PFSK-1 (cell line): Measurements from ENCODE around the gene YWHAQ.
A peak's percentile ranks its signal among the peaks of the same experiment; 100 is the strongest.

Source experiments
- FOXP2 ChIP-seq: optimal IDR thresholded peaks from 2 replicates; pipeline ENCODE3; 2011; ENCODE audit warnings: borderline replicate concordance, control low read depth, inconsistent platforms; ENCODE audit not compliant: insufficient read depth; ENCODE audit errors: extremely low read length, extremely low read depth
- POLR2AphosphoS5 ChIP-seq: IDR thresholded peaks from 2 replicates; pipeline ENCODE4 v1.6.1; 2012; ENCODE audit warnings: low read depth, mild to moderate bottlenecking, control low read depth, low read length, moderate library complexity
- SIN3A ChIP-seq: IDR thresholded peaks from 2 replicates; pipeline ENCODE4 v1.6.1; 2012; ENCODE audit warnings: mild to moderate bottlenecking, low read length, moderate library complexity, borderline replicate concordance; ENCODE audit not compliant: insufficient read depth
- TAF1 ChIP-seq: IDR thresholded peaks from 2 replicates; pipeline ENCODE4 v1.6.1; 2012; ENCODE audit warnings: low read length, control low read depth, borderline replicate concordance; ENCODE audit not compliant: insufficient read depth
- TF ChIP-seq, protein P1 (sequence below), 2 experiments: IDR thresholded peaks; 2 replicates each; pipeline versions ENCODE4 v1.6.1 to v1.8.0; 2011 to 2012; ENCODE audit warnings: low read depth in 2 of 2, low read length in 2 of 2, control low read depth in 1 of 2, inconsistent platforms in 1 of 2, mild to moderate bottlenecking in 1 of 2, moderate library complexity in 1 of 2; ENCODE audit not compliant: insufficient read depth in 1 of 2

The YWHAQ gene

DNA sequence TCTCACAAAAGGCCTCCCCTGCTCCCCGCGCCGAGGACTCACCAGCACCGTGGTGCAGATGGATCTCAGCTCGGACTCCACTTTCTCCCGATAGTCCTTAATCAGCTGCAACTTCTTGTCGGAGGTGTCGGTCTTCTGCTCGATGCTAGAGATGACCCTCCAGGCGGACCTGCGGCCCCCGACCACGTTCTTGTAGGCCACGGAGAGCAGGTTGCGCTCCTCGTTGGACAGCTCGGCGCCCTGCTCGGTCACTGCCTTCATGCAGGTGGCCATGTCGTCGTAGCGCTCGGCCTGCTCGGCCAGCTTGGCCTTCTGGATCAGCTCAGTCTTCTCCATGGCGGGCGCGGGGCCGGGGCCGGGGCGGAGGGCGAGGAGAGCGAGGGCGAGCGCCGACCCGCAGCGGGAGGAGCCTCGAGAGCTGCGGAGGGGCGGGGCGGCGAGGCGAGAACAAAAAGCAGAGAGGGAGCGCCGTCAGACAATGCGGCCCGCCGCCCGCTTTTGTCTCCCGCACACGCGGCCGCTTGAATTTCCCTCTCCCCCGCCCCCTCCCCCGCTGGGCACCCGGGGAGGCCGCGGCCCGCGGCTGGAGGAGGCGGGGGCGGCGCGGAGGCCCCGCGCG is 571 bp downstream of the YWHAQ start:
- TF ChIP-seq TAF1 (no peak), SIN3A (0 out of 2 replicates have a peak, but pooled peaks have one; percentile 45), FOXP2 (no peak)

DNA sequence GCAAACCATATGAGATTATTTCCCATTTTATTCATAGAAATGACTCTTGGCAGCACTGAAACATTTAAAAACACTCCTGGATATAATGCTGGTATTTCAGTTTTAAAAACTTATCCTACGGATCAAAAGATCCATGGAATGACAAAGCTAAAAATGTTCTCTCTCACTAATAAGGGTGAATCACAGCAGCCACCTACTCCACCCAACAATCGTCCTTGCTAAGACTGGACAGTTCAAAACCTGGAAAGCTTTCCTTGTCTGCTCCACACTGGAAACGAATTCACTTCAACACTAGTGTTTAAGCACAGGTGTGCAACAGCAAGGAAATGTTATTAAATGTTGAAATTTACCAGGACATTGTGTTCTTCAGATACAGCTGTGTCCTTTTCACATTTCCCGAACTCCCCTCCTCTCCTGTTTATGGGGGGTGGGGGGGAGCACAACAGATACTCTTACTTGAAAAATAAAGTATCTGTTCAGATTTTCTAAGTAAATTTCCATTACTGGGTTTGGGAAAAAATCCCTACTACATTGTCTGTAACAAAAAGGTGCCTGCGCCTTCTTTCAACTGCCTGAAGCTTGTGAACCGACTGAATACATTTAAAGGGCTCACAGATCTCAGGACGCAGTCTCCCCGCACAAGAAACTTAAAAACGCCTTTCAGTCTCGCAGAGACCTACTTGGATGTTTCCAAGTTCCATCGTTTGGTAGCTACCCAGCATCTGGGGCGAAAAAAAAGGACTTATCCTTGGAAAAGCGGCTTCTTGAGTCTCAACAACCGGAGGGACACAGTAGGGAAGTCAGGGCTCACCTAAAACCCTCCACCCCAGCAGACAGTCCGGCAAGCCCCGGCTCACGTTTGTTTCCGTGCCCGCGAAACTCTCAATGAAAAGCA is 1.3 kb downstream of the YWHAQ start:
- TF ChIP-seq, protein P1, sequence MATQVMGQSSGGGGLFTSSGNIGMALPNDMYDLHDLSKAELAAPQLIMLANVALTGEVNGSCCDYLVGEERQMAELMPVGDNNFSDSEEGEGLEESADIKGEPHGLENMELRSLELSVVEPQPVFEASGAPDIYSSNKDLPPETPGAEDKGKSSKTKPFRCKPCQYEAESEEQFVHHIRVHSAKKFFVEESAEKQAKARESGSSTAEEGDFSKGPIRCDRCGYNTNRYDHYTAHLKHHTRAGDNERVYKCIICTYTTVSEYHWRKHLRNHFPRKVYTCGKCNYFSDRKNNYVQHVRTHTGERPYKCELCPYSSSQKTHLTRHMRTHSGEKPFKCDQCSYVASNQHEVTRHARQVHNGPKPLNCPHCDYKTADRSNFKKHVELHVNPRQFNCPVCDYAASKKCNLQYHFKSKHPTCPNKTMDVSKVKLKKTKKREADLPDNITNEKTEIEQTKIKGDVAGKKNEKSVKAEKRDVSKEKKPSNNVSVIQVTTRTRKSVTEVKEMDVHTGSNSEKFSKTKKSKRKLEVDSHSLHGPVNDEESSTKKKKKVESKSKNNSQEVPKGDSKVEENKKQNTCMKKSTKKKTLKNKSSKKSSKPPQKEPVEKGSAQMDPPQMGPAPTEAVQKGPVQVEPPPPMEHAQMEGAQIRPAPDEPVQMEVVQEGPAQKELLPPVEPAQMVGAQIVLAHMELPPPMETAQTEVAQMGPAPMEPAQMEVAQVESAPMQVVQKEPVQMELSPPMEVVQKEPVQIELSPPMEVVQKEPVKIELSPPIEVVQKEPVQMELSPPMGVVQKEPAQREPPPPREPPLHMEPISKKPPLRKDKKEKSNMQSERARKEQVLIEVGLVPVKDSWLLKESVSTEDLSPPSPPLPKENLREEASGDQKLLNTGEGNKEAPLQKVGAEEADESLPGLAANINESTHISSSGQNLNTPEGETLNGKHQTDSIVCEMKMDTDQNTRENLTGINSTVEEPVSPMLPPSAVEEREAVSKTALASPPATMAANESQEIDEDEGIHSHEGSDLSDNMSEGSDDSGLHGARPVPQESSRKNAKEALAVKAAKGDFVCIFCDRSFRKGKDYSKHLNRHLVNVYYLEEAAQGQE (IDR thresholded peaks at IDR 0.05; ENCODE audit: insufficient read depth in 1 of 2, low read depth in 2 of 2, low read length in 2 of 2), result no peak
- no peak for TF ChIP-seq SIN3A
- TF ChIP-seq TAF1, result no peak
- no peak for TF ChIP-seq POLR2AphosphoS5
- no peak for TF ChIP-seq FOXP2

DNA sequence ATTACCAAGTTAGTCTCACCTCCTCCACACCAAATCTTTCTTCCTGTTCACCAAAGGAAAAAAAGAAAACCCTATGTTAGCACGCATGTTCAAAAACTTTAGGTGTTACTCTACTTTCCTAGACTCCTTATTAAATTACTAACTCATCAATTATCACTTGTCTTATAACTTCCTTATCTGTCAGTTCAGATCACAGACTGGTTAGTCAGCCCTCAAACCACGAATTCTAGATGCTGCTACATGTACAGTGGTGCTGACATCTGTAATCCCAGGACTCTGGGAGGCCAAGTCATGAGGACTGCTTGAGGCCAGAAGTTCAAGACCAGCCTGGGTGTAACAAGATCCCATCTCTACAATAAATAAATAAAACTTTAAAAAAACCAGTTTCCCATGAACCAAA is 3.5 kb downstream of the YWHAQ start:
- TF ChIP-seq POLR2AphosphoS5, result no peak
- TF ChIP-seq, protein P1 (IDR thresholded peaks at IDR 0.05; ENCODE audit: insufficient read depth in 1 of 2, low read depth in 2 of 2, low read length in 2 of 2), result no peak
- no peak for TF ChIP-seq TAF1
- no peak for TF ChIP-seq FOXP2
- TF ChIP-seq SIN3A, result no peak

DNA sequence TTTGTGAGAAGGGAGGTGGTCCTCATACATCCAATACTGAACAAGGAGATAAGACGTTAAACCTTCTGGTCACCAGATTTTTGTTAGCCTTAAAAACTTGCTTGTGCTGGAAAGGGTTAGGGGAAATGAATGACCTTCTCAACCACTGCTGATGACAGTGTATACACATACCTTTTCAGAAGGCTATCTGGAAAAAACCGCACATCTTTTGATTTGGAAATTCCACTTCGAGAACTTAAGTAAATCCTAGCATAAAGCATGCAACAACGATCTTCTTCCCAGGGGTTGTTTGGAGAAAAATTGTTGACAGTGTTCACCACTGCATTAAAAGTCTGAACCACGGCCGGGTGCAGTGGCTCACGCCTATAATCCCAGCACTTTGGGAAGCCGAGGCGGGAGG is 7.6 kb downstream of the YWHAQ start:
- TF ChIP-seq SIN3A, result no peak
- TF ChIP-seq, protein P1 (IDR thresholded peaks at IDR 0.05; ENCODE audit: insufficient read depth in 1 of 2, low read depth in 2 of 2, low read length in 2 of 2), result no peak
- TF ChIP-seq TAF1, result no peak
- no peak for TF ChIP-seq FOXP2
- TF ChIP-seq POLR2AphosphoS5, result no peak

DNA sequence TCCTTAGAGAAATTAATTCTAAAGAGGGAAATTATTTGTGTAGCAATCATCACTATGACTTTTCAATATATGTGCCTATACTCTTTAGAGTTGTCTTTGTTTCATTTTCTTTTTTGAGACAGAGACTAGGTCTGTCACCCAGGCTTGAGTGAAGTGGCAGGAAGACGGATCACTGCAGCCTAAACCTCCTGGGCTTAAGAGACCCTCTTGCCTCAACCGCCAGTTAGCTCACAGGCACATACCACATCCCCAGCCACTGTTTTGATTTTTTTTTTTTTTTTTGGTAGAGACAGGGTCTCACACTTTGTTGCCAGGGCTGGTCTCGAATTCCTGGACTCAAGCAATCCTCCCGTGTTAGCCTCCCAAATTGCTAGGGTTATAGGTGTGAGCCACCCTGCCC is 12.4 kb downstream of the YWHAQ start:
- TF ChIP-seq TAF1 (no peak), SIN3A (no peak), FOXP2 (no peak), POLR2AphosphoS5 (no peak)
- TF ChIP-seq, protein P1 (IDR thresholded peaks at IDR 0.05; ENCODE audit: insufficient read depth in 1 of 2, low read depth in 2 of 2, low read length in 2 of 2), result no peak
